ENCODE data around the gene F2RL3.

F2RL3 gene

DNA sequence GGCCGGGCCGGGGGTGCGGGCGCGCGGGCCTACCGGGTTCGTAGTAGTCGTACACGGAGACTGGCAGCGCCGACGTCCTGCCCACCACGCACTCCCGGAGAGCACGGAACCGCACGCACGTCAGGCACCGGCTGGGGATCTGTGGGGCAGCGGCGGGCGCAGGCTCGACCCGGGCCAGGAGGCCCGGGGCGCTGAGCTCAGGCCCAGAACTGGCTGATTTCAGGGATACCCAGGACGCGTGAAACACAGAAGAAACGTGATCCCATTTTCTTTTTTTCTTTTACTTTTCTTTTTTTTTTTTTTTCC is 9.0 kb downstream of the F2RL3 start:
- DNase-seq (ENCODE audit: low read depth): no peak
- peak overlapping the region; percentile 49 for H3K4me3 ChIP-seq (ENCODE audit: control insufficient read depth, low read depth, low read length)

DNA sequence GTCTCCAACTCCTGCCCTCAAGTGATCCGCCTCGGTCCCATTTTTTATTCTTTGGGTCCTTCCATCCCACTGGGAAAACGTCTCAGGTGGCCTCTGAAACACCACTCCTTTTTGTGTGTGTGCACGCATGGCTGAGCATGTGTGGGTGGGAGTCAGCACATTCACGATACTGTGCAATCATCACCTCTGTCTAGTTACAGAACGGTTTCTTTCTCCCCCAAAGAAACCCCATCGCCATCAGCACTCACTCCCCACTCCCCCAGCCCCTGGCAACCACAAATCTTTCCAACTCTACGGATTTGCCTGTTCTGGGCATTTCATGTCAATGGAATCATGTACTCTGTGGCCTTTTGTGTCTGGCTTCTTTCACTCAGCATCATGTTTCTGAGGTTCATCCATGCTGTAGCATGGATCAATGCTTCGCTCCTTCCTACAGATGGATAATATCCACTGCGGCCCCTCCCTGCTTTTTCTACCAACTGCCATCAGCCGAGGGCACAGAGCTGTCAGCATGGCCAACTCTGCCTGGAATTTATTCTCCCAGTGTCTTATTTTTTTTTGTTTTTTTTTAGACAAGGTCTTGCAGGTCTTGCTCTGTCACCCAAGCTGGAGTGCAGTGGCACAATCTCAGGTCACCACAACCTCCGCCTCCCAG is 9.7 kb downstream of the F2RL3 start:
- DNase-seq (ENCODE audit: low read depth): no peak
- H3K4me3 ChIP-seq (ENCODE audit: control insufficient read depth, low read depth, low read length): no peak overlapping the region
- TF ChIP-seq, protein P1, sequence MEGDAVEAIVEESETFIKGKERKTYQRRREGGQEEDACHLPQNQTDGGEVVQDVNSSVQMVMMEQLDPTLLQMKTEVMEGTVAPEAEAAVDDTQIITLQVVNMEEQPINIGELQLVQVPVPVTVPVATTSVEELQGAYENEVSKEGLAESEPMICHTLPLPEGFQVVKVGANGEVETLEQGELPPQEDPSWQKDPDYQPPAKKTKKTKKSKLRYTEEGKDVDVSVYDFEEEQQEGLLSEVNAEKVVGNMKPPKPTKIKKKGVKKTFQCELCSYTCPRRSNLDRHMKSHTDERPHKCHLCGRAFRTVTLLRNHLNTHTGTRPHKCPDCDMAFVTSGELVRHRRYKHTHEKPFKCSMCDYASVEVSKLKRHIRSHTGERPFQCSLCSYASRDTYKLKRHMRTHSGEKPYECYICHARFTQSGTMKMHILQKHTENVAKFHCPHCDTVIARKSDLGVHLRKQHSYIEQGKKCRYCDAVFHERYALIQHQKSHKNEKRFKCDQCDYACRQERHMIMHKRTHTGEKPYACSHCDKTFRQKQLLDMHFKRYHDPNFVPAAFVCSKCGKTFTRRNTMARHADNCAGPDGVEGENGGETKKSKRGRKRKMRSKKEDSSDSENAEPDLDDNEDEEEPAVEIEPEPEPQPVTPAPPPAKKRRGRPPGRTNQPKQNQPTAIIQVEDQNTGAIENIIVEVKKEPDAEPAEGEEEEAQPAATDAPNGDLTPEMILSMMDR (IDR thresholded peaks at IDR 0.05; ENCODE audit: control insufficient read depth, insufficient read depth, low read depth, low read length, missing control alignments): no peak

More for the DNA sequence above, 9.0 kb downstream of the F2RL3 start:
- TF ChIP-seq, protein P1 (IDR thresholded peaks at IDR 0.05; ENCODE audit: control insufficient read depth, insufficient read depth, low read depth, low read length, missing control alignments): no peak

DNA sequence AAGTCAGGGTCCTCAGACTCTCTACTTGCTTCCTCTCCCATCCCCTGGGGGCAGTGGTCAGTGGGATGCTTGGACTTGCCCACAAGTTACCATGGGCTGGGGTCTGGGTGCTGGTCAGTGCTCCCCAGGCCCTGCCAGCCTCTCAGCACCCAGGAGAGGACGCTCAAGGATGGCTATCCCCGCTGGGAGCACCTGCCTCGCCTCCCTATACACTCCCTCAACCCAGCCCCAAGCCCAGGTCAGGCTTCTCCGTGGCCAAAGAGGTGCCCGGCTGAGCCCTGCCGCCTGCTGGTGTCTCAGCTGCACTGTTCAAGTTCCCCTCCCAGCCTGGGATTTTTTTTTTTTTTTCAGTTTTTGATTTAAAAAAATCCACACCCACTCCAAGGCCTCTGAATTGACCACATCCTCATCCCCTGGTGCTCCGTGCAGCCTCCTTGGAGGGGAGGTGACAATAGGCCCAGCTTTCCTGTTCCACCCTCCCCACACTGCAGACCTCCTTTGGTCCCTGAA is 10.8 kb downstream of the F2RL3 start:
- DNase-seq (ENCODE audit: low read depth): no peak
- TF ChIP-seq, protein P1 (IDR thresholded peaks at IDR 0.05; ENCODE audit: control insufficient read depth, insufficient read depth, low read depth, low read length, missing control alignments): peak; percentile 66
- no peak overlapping the region for H3K4me3 ChIP-seq (ENCODE audit: control insufficient read depth, low read depth, low read length)

DNA sequence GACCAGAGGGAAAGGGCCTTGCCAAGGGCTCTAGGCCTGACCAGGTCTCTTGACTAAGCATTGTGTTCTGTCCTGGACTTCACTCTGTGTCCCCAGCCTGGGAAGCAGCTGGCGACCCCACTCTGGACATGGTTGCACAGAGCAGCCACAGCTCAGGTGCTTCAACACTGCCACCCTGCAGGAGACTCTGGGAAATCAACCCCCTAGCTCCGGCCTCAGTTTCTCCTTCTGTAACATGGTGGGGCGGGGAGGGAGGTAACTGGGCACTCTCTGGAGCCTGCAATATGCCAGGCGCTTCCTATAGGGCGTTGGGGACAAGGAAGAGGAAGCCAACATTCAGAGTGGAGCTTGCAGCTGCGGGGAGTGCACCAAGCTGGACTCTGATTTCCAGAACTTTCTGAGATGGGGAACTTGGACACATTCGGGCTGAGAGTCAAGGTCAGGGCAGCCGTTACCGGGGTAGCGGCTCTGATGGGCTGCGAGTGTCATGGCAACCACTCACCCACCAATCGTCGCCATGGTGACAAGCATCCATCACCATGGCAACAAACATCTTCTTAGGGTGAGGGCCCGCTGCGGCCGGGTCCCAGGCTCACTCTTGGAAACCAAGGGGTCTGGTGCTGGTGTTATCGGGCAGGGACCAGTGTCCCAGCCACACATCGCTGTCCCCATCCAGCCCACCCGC is 12.8 kb downstream of the F2RL3 start:
- no peak for DNase-seq (ENCODE audit: low read depth)
- no peak overlapping the region for H3K4me3 ChIP-seq (ENCODE audit: control insufficient read depth, low read depth, low read length)
- TF ChIP-seq, protein P1 (IDR thresholded peaks at IDR 0.05; ENCODE audit: control insufficient read depth, insufficient read depth, low read depth, low read length, missing control alignments): no peak

DNA sequence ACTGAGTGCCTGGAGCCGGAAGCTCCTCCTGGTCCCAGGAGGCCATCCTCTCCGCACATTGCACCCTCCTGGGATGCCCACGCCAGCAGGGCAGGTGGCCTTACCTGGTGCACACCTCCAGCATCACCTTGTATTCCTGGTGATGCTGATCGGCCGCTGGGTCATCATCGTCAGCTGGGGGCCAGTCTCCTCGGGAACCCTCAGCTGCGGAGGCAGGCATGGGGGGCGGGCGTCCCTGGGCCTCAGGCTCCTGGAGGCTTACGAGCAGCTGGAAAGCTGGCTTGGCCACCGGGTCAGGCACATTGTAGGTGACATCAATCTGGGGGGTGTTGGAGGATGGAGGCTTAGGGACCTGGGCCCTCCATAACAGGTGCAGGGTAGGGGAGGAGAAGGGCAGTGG is 13.7 kb downstream of the F2RL3 start:
- TF ChIP-seq, protein P1 (IDR thresholded peaks at IDR 0.05; ENCODE audit: control insufficient read depth, insufficient read depth, low read depth, low read length, missing control alignments): no peak
- H3K4me3 ChIP-seq (ENCODE audit: control insufficient read depth, low read depth, low read length): no peak overlapping the region
- no peak for DNase-seq (ENCODE audit: low read depth)

DNA sequence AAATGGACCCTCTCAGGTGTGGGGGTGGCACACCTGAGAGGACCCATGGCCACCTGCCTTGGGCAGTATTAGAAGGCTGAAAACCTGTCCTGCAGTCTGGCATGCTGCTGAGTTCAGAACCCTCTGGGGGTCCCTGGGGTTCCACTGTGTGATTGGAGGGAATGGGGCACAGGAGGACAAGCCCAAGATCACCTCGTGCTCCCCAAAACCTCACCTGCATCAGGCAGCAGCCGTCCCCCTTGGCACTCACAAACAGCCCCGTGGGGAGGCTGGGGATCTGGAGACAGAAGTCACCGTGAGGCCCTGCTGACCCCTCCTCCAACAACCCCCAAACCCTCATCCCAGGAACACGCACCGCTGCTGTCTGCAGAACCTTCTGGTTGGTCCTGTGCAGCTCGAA is 14.5 kb downstream of the F2RL3 start:
- H3K4me3 ChIP-seq (ENCODE audit: control insufficient read depth, low read depth, low read length): no peak overlapping the region
- no peak for DNase-seq (ENCODE audit: low read depth)
- TF ChIP-seq, protein P1 (IDR thresholded peaks at IDR 0.05; ENCODE audit: control insufficient read depth, insufficient read depth, low read depth, low read length, missing control alignments): no peak

All from AG09309 (cell line).